CD4-positive, alpha-beta T cell treated with Interleukin-4 for 4 hours (primary cell): ENCODE data around the gene ZCWPW1.

ENCODE experiments used
- DNase-seq: peaks from one replicate; pipeline ENCODE4 v3.0.0-alpha.2; 2020

Gene ZCWPW1

GRCh38 chr7:100428199-100428966 is at the start of gene ZCWPW1:
TSS of gene ZCWPW1 (minus strand) at chr7:100428703. CDS start at chr7:100420649, 8,054 bp downstream.
- peak; percentile 98 for DNase-seq

- no peak for DNase-seq
Observed at GRCh38 chr7:100477871-100478267, 49.4 kb upstream of the ZCWPW1 start.

GRCh38 chr7:100476903-100477870 is 48.7 kb upstream of the ZCWPW1 start:
- no peak for DNase-seq

GRCh38 chr7:100476101-100476780 is 47.7 kb upstream of the ZCWPW1 start:
- DNase-seq = no peak

- no peak for DNase-seq
Observed at GRCh38 chr7:100475549-100475948, 47.0 kb upstream of the ZCWPW1 start.

GRCh38 chr7:100472854-100473499 is 44.5 kb upstream of the ZCWPW1 start:
- no peak for DNase-seq

- DNase-seq = no peak
Observed at GRCh38 chr7:100472121-100472851, 43.8 kb upstream of the ZCWPW1 start.

- no peak for DNase-seq
Observed at GRCh38 chr7:100471021-100471420, 42.5 kb upstream of the ZCWPW1 start.

GRCh38 chr7:100469227-100470044 is 40.9 kb upstream of the ZCWPW1 start:
- DNase-seq = peak; percentile 69

GRCh38 chr7:100467638-100468373 is 39.3 kb upstream of the ZCWPW1 start:
- no peak for DNase-seq

GRCh38 chr7:100466653-100467605 is 38.4 kb upstream of the ZCWPW1 start:
- DNase-seq = no peak

- no peak for DNase-seq
Observed at GRCh38 chr7:100465702-100466311, 37.3 kb upstream of the ZCWPW1 start.

GRCh38 chr7:100465299-100465698 is 36.8 kb upstream of the ZCWPW1 start:
- DNase-seq = no peak

GRCh38 chr7:100464791-100465190 is 36.3 kb upstream of the ZCWPW1 start:
- DNase-seq = no peak

- no peak for DNase-seq
Observed at GRCh38 chr7:100464210-100464660, 35.7 kb upstream of the ZCWPW1 start, which contains the start of gene SPACDR. TSS of gene SPACDR (minus strand) at chr7:100464260. CDS start at chr7:100464025, 235 bp downstream.

- DNase-seq = no peak
Observed at GRCh38 chr7:100457033-100457432, 28.5 kb upstream of the ZCWPW1 start.

- no peak for DNase-seq
Observed at GRCh38 chr7:100456562-100456961, 28.1 kb upstream of the ZCWPW1 start.

- DNase-seq = no peak
Observed at GRCh38 chr7:100455206-100455605, 26.7 kb upstream of the ZCWPW1 start.
